ENCODE measurements around the gene SLC11A2.

DNA sequence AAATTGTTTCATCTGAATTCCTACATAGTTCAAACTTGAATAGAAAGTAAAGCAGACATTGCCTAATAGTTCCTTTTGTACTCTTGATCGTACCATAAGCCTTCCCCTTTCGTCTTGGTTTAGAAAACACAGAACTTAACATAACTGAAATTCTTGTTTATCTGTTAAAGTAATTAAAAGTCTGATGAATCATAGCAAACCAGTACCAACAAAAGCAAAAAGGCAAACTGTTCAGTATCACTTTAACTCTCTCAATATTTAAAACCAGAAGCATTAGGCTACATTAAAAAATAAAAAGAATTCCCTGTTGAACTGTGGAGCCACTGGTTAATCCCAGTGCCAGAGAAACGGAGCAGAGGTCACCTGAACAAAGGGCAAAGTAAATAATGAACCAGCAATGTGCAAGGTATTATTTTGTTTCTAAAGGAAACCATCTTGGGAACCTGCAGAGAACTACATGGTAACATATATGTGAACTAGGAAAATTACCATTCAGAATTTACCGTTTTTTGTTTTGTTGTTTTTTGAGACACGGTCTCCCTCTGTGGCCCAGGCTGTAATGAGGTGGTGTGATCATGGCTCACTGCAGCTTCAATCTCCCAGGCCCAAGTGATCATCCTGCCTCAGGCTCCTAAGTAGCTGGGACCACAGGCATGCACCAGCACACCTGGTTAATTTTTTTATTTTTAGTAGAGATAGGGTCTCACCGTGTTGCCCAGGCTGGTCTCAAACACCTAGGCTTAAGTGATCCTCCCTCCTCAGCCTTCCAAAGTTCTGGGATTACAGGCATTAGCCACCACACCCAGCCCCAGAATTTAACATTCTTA, 91.0 kb downstream of the SLC11A2 start:
- TF ChIP-seq POLR2A (IDR thresholded peaks at IDR 0.05; ENCODE audit: low read length) (no peak), GATA1 (IDR thresholded peaks at IDR 0.05; ENCODE audit: low read depth, low read length) (no peak)
